Mesothelial cell of epicardium (in vitro differentiated cells): ENCODE results near the gene FDXACB1. TPM values are rescaled to one million over a fixed set of nuclear protein-coding genes. Genes with fewer than 3 reads are reported as not detected.

Experiments
- DNase-seq, 2 experiments: peaks; one replicate each; pipeline ENCODE4 v3.0.0; 2021; ENCODE audit warnings: low spot score in 2 of 2; ENCODE audit not compliant: unreplicated experiment in 2 of 2
- H3K27ac Mint-ChIP-seq: 2 replicates; pipeline ENCODE4 v1.8.0; 2021; ENCODE audit warnings: mixed read lengths
- H3K27me3 Mint-ChIP-seq: 2 replicates; pipeline ENCODE4 v1.8.0; 2021; ENCODE audit warnings: low read depth, mixed read lengths
- H3K36me3 Mint-ChIP-seq: 2 replicates; pipeline ENCODE4 v1.8.0; 2021; ENCODE audit warnings: mixed read lengths
- H3K4me1 Mint-ChIP-seq: 2 replicates; pipeline ENCODE4 v1.8.0; 2021; ENCODE audit warnings: mixed read lengths
- H3K4me3 Mint-ChIP-seq: 2 replicates; pipeline ENCODE4 v1.8.0; 2021; ENCODE audit warnings: mild to moderate bottlenecking, moderate library complexity, mixed read lengths
- H3K9me3 Mint-ChIP-seq: 2 replicates; pipeline ENCODE4 v1.8.0; 2021; ENCODE audit warnings: mixed read lengths
- CTCF ChIP-seq: fragments of 200-600 bp; sonication (generic); IDR thresholded peaks from one replicate; pipeline ENCODE4 v1.5.0; 2021; ENCODE audit warnings: antibody characterized with exemption; ENCODE audit not compliant: unreplicated experiment
- total RNA-seq: library from RNA; stranded (reverse); gene quantifications from 3 replicates; pipeline ENCODE4 v1.2.1, GENCODE V29; 2021

The FDXACB1 gene
- total RNA-seq, 1 donor from 2014 or later, result 3.5 TPM

GRCh38 chr11:111922803-111923202 is 43.8 kb upstream of the FDXACB1 start:
- no peak overlapping the region for H3K4me3 Mint-ChIP-seq

DNA sequence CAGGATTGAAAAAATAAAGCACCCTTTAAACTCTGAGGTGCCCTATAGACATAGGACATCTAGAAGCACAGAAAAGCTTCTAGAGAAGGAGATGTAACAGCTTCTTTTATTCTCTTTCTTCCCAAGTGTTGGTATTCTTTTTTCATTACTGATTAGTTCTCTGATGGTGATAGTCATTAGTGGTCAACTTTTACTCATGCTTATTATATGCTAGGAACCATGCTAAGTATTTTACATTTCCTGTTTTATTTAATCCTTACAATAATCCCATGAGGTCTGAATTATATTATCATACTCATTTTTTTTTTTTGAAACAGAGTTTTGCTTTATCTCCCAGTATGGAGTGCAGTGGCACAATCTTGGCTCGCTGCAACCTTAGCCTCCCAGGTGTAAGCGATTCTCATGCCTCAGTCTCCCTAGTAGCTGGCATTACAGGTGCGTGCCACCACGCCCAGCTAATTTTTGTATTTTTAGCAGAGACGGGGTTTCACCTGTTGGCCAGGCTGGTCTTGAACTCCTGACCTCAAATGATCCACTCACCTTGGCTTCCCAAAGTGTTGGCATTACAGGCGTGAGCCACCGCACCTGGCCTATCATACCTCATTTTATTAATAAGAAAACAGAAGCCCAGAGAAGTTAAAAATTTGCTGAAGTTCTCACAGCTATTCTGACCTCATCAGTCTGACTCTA is 42.7 kb upstream of the FDXACB1 start:
- no peaks in the 10 kb centered on the region for H3K36me3 Mint-ChIP-seq
- no peak overlapping the region for H3K4me3 Mint-ChIP-seq
- H3K9me3 Mint-ChIP-seq, result no peaks in the 10 kb centered on the region
- H3K4me1 Mint-ChIP-seq, result peaks cover 40% of the 10 kb centered on the region
- DNase-seq, result no peak
- H3K27ac Mint-ChIP-seq, result no peak overlapping the region
- no peaks in the 10 kb centered on the region for H3K27me3 Mint-ChIP-seq
- no peak for TF ChIP-seq CTCF

More at GRCh38 chr11:111922803-111923202, 43.8 kb upstream of the FDXACB1 start:
- TF ChIP-seq CTCF, result no peak
- Mint-ChIP-seq H3K27ac (peak overlapping the region; percentile 90), H3K36me3 (no peaks in the 10 kb centered on the region), H3K4me1 (peaks cover 44% of the 10 kb centered on the region), H3K27me3 (no peaks in the 10 kb centered on the region), H3K9me3 (no peaks in the 10 kb centered on the region)
- no peak for DNase-seq

DNA sequence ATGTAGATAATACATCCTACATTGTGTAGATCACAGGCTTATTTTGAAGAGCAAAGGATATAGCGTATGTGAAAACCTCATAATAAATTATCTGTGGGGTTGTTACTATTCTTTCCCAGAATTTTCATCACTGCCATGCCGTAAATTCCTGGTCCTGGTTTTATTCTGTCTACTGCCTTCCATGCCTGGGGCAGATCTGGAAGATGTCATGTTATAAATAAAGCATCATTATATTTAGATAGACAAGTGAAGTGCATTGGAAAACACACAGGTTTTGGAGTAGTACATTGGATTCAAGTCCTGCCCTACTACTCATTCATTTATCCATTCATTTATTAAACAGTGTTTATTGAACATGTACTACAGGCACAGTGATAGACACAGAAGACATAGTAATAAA is 41.9 kb upstream of the FDXACB1 start:
- no peak for DNase-seq
- no peak for TF ChIP-seq CTCF
- Mint-ChIP-seq H3K36me3 (no peaks in the 10 kb centered on the region), H3K27me3 (peaks cover 2% of the 10 kb centered on the region), H3K9me3 (no peaks in the 10 kb centered on the region), H3K4me1 (peaks cover 34% of the 10 kb centered on the region), H3K4me3 (no peak overlapping the region), H3K27ac (no peak overlapping the region)

DNA sequence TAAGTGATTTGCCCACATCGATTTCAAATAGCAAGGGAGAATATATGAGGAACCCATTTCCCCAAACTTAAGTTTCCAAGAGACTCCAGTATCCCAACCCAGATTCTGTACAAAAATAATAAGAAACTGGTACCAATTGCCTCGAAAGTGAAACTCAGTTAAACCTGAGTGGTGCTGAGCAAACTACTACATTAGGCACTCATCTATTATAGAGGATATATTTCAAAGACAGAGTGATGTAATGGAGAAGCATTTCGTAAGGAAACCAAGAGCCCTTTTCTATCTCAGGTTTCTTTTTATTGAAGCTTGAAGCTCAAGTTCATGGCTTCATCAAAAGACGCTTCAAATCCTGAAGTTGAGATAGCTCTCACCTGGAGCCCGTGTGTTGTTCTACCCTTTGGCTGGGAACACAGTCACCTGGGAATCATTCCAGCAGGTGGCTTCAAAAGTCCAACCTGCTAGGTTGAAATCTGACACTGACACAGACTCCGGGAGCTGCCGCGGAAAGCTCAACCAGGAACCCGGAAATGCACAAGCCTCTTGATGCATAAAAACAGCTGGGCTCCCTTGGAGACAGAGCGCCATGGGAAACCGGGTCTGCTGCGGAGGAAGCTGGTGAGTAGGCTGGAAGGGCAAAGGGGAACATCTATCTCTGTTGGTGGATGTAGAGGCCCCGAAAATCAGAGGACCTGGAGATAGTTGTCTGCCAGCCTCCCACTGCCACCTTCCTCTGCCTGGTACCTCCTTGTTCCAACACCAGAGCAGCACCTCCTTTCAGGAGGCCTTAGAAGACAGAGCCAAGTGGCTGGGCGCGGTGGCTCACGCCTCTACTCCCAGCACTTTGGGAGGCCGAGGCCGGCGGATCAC is 39.7 kb upstream of the FDXACB1 start, which contains the start of gene C11orf52:
Gene C11orf52 (plus strand): TSS at position 524 of the 867 bp plus-strand sequence. CDS start 60 bp downstream, at position 584.
- peaks cover 23% of the 10 kb centered on the region for H3K4me1 Mint-ChIP-seq
- H3K36me3 Mint-ChIP-seq, result no peaks in the 10 kb centered on the region
- peak within 1 kb of the TSS; percentile 96 for H3K27ac Mint-ChIP-seq
- peak in 1 of 2 experiments; percentile 59 for DNase-seq
- peak within 1 kb of the TSS; percentile 65 for H3K4me3 Mint-ChIP-seq
- TF ChIP-seq CTCF, result no peak
- no peaks in the 10 kb centered on the region for H3K9me3 Mint-ChIP-seq
- H3K27me3 Mint-ChIP-seq, result peaks cover 4% of the 10 kb centered on the region

DNA sequence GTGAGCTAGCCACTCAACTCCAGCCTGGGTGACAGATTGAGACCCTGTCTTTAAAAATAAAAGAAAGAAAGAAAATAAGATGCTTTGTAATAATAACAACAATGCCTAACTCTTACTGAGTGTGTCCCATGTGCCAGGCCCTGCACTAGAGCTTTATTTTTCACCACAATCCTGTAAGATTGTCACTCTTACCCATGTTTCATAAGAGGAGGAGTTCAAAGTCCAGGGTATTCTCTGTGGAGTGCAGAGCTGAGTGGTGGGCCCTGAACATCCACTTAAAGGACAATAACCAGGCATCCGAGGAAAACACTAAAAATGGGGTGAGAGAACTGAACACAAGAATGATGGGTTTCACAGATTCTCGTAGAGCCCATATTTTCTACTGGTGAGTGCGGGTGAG is 38.8 kb upstream of the FDXACB1 start:
- no peaks in the 10 kb centered on the region for H3K36me3 Mint-ChIP-seq
- H3K27me3 Mint-ChIP-seq, result peaks cover 4% of the 10 kb centered on the region
- no peak for DNase-seq
- TF ChIP-seq CTCF, result no peak
- no peaks in the 10 kb centered on the region for H3K9me3 Mint-ChIP-seq
- peaks cover 15% of the 10 kb centered on the region for H3K4me1 Mint-ChIP-seq
- H3K4me3 Mint-ChIP-seq, result no peak overlapping the region
- H3K27ac Mint-ChIP-seq, result peak overlapping the region; percentile 96
